Adrenal gland (tissue), 5 donors: ENCODE results near the gene SMIM44.

Source experiments
- POLR2A ChIP-seq, 2 donors: fragments of 450-650 bp; IDR thresholded peaks; one replicate each; pipeline ENCODE4 v1.6.1; 2017; ENCODE audit warnings: antibody characterized with exemption in 2 of 2, mild to moderate bottlenecking in 2 of 2, moderate library complexity in 1 of 2
- TF ChIP-seq, protein P1 (sequence below), 6 experiments: fragments of 450-650 bp in 4 of 6; fragments of 200-600 bp in 2 of 6; sonication (generic) in 1 of 6; IDR thresholded peaks; 1 replicate in 5 of 6; 2 replicates in 1 of 6; pipeline versions ENCODE4 v1.5.1 to v1.8.0; 2016 to 2021; ENCODE audit warnings: antibody characterized with exemption in 6 of 6, mild to moderate bottlenecking in 2 of 6, moderate library complexity in 1 of 6
- donor health status: DM: no; HTN: no; CAD: no.

- TF ChIP-seq, protein P1, sequence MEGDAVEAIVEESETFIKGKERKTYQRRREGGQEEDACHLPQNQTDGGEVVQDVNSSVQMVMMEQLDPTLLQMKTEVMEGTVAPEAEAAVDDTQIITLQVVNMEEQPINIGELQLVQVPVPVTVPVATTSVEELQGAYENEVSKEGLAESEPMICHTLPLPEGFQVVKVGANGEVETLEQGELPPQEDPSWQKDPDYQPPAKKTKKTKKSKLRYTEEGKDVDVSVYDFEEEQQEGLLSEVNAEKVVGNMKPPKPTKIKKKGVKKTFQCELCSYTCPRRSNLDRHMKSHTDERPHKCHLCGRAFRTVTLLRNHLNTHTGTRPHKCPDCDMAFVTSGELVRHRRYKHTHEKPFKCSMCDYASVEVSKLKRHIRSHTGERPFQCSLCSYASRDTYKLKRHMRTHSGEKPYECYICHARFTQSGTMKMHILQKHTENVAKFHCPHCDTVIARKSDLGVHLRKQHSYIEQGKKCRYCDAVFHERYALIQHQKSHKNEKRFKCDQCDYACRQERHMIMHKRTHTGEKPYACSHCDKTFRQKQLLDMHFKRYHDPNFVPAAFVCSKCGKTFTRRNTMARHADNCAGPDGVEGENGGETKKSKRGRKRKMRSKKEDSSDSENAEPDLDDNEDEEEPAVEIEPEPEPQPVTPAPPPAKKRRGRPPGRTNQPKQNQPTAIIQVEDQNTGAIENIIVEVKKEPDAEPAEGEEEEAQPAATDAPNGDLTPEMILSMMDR (IDR thresholded peaks at IDR 0.05): peak in 2 of 6 experiments; percentile 7 to 22
- no peak for TF ChIP-seq POLR2A (IDR thresholded peaks at IDR 0.05)
Observed at GRCh38 chr19:3469638-3470499, 13.4 kb downstream of the SMIM44 start.
